GM10266 (cell line): Measurements from ENCODE around the gene UPF1.
"Not testable (repeated sequence)": the region's sequence is repeated elsewhere in the genome, so short reads cannot be mapped to it uniquely, and the experiment has no call there.

Experiments used
- DNase-seq: peaks from one replicate; pipeline ENCODE4 v3.0.0; 2012; ENCODE audit errors: extremely low spot score
- TF ChIP-seq, protein P1 (sequence below): IDR thresholded peaks from 2 replicates; pipeline ENCODE4 v1.5.1; 2012; ENCODE audit warnings: mild to moderate bottlenecking, low read depth; ENCODE audit not compliant: control insufficient read depth, insufficient read depth; ENCODE audit errors: missing control alignments

UPF1 gene

DNA sequence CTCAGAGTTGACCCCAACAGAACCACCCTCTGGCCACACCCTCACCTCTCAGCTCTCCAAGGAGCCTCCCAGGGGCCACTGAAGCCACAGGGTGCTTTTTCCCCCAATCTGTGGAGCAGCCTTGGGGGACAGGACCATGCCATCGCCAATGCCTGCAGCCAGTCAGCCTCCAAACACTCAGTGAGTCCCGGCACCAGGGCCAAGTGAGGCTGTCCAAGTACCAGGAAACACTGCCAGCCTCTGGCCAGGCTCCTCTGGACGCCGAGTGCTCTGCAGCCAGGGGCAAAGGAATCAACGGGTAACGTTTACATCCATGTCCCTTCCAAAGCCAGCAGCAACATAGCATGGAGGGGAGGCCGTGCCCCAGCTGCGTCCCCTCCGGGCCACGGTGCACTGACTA lies 31.1 kb upstream of the UPF1 start:
- DNase-seq, result no peak
- TF ChIP-seq, protein P1, sequence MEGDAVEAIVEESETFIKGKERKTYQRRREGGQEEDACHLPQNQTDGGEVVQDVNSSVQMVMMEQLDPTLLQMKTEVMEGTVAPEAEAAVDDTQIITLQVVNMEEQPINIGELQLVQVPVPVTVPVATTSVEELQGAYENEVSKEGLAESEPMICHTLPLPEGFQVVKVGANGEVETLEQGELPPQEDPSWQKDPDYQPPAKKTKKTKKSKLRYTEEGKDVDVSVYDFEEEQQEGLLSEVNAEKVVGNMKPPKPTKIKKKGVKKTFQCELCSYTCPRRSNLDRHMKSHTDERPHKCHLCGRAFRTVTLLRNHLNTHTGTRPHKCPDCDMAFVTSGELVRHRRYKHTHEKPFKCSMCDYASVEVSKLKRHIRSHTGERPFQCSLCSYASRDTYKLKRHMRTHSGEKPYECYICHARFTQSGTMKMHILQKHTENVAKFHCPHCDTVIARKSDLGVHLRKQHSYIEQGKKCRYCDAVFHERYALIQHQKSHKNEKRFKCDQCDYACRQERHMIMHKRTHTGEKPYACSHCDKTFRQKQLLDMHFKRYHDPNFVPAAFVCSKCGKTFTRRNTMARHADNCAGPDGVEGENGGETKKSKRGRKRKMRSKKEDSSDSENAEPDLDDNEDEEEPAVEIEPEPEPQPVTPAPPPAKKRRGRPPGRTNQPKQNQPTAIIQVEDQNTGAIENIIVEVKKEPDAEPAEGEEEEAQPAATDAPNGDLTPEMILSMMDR, result no peak

DNA sequence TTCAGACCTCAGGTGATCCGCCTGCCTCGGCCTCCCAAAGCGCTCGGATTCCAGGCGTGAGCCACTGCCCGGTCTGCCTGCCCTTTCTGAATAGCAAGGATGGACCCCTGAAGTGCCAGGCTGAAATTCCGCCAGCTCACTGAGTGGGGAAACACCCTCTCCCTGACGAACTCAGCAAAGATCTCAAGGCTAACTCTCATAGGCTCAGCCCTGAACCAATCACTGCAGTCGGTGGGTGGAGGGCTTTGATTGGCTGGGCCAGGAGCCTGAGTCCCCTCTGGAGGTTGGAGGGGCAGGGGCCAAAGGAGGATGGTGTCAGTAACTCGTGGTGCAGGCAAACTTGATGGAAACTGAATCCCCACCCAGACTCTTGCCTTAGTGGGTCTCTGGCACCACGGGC lies 29.4 kb upstream of the UPF1 start:
- TF ChIP-seq, protein P1, result no peak
- no peak for DNase-seq

DNA sequence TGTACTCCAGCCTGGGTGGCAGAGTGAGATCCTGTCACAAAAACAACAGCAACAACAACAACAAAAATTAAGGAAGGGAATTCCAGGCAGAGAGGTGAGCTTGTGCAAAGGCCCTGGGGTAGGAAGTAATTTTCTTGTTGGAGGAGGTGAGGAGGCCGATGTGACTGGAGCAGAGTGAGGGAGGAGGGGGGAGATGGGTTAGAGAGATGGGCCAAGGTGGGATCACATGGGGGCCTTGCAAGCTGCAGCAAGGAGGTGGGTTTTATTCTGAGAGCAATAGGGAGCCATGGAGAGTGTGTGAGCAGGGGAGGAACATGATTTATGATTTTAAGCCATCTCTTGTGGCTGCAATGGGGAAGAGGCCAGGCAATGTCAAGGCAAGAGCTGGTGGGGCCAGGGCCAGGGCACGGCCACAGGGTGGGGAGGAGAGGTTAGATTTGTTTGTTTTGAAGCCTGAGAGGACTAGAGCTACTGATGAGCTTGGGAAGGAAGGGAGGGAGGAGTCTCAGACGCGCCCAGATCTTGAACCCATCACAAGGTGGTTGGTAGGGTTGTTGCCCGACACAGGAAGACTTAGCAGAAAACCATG lies 28.1 kb upstream of the UPF1 start:
- DNase-seq, result no peak
- TF ChIP-seq, protein P1, result no peak

DNA sequence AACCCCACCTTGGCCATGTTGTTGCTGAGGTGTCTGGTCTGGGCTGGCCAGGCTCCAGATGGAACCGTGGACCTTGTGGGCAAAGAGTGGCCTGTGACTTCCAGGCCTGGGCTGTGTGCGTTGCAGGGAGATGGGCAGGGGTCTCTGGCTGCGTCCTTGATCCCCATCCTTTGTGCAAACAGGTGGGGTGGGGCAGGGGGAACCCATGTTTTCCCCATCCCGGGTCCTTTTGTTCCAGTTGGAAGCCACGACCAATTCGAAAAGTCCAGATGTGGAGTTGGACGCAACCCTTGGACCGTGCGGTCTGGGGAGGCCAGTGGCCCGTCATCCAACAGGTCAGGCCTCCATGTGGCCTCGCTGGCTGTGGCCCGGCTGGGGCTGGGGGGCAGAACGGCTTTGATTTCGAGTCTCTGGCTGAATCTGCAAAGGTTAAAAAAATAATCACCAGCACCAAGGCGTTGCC lies 27.6 kb upstream of the UPF1 start:
- no peak for DNase-seq
- TF ChIP-seq, protein P1, result no peak

DNA sequence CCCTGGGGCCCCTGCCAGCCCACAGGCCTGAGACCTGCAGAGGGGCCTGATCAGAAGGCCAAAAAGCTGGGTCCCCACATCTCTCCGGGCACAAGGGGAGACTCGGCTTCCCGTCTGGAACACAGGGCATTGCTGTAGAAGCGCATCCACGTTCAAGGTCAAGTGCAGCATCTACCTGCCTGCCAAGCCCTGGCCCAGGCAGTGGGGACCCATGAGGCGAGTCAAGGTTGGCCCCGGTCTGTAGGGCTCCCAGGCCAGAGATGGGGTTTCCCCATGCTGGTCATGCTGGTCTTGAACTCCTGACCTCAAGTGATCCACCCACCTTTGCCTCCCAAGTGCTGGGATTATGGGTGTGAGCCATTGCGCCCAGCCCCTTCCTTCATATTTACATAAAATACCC lies 27.1 kb upstream of the UPF1 start:
- DNase-seq, result no peak
- TF ChIP-seq, protein P1, result no peak

DNA sequence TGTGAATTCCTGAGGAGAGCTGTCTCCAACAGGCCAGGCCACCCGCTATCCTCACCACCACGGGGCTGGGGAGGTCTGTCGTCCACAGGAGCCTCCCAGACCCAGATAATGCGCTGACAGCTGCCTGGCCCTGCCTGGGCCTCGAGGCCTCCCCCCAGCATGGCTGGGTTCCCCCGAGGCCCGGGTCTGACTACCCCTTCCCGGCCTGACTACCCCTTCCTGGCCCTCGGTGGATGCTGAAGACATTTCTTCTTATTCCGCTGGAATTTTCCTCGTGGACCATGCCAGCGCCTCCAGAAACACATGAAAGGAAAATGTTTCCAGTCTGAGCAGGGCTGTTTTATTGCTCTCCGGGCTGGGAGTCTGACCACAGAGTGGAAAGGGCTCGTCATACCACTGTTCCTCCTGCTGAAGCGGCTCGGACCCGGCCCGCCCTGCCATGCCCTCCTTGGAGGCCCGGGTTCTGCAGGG lies 23.9 kb upstream of the UPF1 start:
- TF ChIP-seq, protein P1, result no peak
- DNase-seq, result no peak

DNA sequence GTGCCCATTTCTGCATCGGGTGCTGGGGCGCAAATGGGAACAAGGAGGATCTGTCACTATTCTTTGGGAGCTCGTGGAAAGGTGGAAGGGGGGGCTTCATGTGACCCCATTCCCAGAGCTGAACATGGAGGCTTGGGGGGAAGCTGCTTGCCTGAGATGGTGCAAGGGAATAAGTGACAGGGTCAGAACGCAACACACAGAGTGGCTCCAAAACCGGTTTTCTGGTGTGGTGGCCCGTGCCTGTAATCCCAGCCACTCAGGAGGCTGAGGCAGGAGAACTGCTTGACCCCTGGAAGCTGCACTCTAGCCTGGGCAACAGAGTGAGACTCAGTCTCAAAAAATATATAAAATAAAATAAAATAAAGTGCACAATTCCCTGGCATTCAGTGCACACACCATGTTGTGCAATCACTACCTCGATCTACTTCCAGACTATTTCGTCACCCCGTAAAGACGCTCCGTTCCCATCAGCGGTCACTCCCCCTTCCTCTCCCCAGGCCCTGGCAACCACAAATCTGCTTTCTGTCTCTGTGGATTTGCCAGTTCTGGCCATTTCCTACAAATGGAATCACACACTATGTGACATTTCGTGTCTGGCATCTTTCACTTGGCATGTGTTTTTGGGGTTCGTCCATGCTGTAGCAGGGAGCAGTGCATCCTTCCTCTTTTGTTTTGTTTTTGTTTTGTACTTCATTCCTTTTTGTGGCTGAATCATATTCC lies 22.4 kb upstream of the UPF1 start:
- DNase-seq, result no peak
- TF ChIP-seq, protein P1, result no peak

DNA sequence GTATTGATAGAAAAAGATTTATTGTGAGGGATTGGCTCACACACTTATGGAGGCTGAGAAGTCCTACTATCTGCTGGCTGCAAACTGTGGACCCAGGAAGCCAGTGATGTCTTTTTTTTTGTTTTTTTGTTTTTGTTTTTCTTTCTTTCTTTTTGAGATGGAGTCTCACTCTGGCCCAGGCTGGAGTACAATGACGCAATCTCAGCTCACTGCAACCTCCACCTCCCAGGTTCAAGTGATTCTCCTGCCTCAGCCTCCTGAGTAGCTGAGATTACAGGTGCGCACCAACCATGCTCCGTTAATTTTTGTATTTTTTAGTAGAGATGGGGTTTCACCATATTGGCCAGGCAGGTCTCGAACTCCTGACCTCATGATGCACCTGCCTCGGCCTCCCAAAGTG lies 20.1 kb upstream of the UPF1 start:
- not testable (repeated sequence) for DNase-seq
